ENCODE data around the gene PTPRN2.

The PTPRN2 gene

GRCh38 chr7:158007697-158008257 lies 579.8 kb downstream of the PTPRN2 start:
- in situ Hi-C loops (cut with HindIII; ENCODE audit: low pct_ligation_motif_present, low pct_unique_long_range_greater_than_20kb, low sequenced_read_pairs): no loop called here
- no peak for DNase-seq

GRCh38 chr7:158006841-158007696 lies 580.6 kb downstream of the PTPRN2 start:
- no peak for DNase-seq
- in situ Hi-C loops (cut with HindIII; ENCODE audit: low pct_ligation_motif_present, low pct_unique_long_range_greater_than_20kb, low sequenced_read_pairs): no loop called here

- DNase-seq: no peak
- in situ Hi-C loops (cut with HindIII; ENCODE audit: low pct_ligation_motif_present, low pct_unique_long_range_greater_than_20kb, low sequenced_read_pairs): no loop called here
These were observed 582.1 kb downstream of the PTPRN2 start for GRCh38 chr7:158005531-158005930.

- DNase-seq: no peak
- in situ Hi-C loops (cut with HindIII; ENCODE audit: low pct_ligation_motif_present, low pct_unique_long_range_greater_than_20kb, low sequenced_read_pairs): no loop called here
These were observed 583.5 kb downstream of the PTPRN2 start for GRCh38 chr7:158004123-158004490.

- DNase-seq: no peak
- in situ Hi-C loops (cut with HindIII; ENCODE audit: low pct_ligation_motif_present, low pct_unique_long_range_greater_than_20kb, low sequenced_read_pairs): no loop called here
These were observed 584.0 kb downstream of the PTPRN2 start for GRCh38 chr7:158003441-158004122.

GRCh38 chr7:158002486-158003080 lies 585.0 kb downstream of the PTPRN2 start:
- no peak for DNase-seq
- in situ Hi-C loops (cut with HindIII; ENCODE audit: low pct_ligation_motif_present, low pct_unique_long_range_greater_than_20kb, low sequenced_read_pairs): no loop called here

- no peak for DNase-seq
- in situ Hi-C loops (cut with HindIII; ENCODE audit: low pct_ligation_motif_present, low pct_unique_long_range_greater_than_20kb, low sequenced_read_pairs): no loop called here
These were observed 585.9 kb downstream of the PTPRN2 start for GRCh38 chr7:158001621-158002320.

GRCh38 chr7:158001003-158001402 lies 586.6 kb downstream of the PTPRN2 start:
- in situ Hi-C loops (cut with HindIII; ENCODE audit: low pct_ligation_motif_present, low pct_unique_long_range_greater_than_20kb, low sequenced_read_pairs): no loop called here
- DNase-seq: no peak

- DNase-seq: no peak
These were observed 587.5 kb downstream of the PTPRN2 start for GRCh38 chr7:158000160-158000559.

GRCh38 chr7:157998884-157999552 lies 588.6 kb downstream of the PTPRN2 start:
- no peak for DNase-seq
- in situ Hi-C loops (cut with HindIII; ENCODE audit: low pct_ligation_motif_present, low pct_unique_long_range_greater_than_20kb, low sequenced_read_pairs): no loop called here

More at GRCh38 chr7:158000160-158000559, 587.5 kb downstream of the PTPRN2 start:
- in situ Hi-C loops (cut with HindIII; ENCODE audit: low pct_ligation_motif_present, low pct_unique_long_range_greater_than_20kb, low sequenced_read_pairs): no loop called here

- no peak for DNase-seq
- in situ Hi-C loops (cut with HindIII; ENCODE audit: low pct_ligation_motif_present, low pct_unique_long_range_greater_than_20kb, low sequenced_read_pairs): no loop called here
These were observed 590.2 kb downstream of the PTPRN2 start for GRCh38 chr7:157997471-157997870.

GRCh38 chr7:157997080-157997440 lies 590.6 kb downstream of the PTPRN2 start:
- DNase-seq: no peak
- in situ Hi-C loops (cut with HindIII; ENCODE audit: low pct_ligation_motif_present, low pct_unique_long_range_greater_than_20kb, low sequenced_read_pairs): no loop called here

GRCh38 chr7:157996359-157997079 lies 591.1 kb downstream of the PTPRN2 start:
- no peak for DNase-seq
- in situ Hi-C loops (cut with HindIII; ENCODE audit: low pct_ligation_motif_present, low pct_unique_long_range_greater_than_20kb, low sequenced_read_pairs): no loop called here

GRCh38 chr7:157995815-157996214 lies 591.8 kb downstream of the PTPRN2 start:
- no peak for DNase-seq
- in situ Hi-C loops (cut with HindIII; ENCODE audit: low pct_ligation_motif_present, low pct_unique_long_range_greater_than_20kb, low sequenced_read_pairs): no loop called here

GRCh38 chr7:157994319-157994718 lies 593.3 kb downstream of the PTPRN2 start:
- in situ Hi-C loops (cut with HindIII; ENCODE audit: low pct_ligation_motif_present, low pct_unique_long_range_greater_than_20kb, low sequenced_read_pairs): no loop called here
- no peak for DNase-seq

- no peak for DNase-seq
These were observed 594.1 kb downstream of the PTPRN2 start for GRCh38 chr7:157993406-157994105.

GRCh38 chr7:157992511-157993160 lies 595.0 kb downstream of the PTPRN2 start:
- in situ Hi-C loops (cut with HindIII; ENCODE audit: low pct_ligation_motif_present, low pct_unique_long_range_greater_than_20kb, low sequenced_read_pairs): no loop called here
- DNase-seq: no peak

More at GRCh38 chr7:157993406-157994105, 594.1 kb downstream of the PTPRN2 start:
- in situ Hi-C loops (cut with HindIII; ENCODE audit: low pct_ligation_motif_present, low pct_unique_long_range_greater_than_20kb, low sequenced_read_pairs): no loop called here

Data from ACHN (cell line).